Prostate gland (tissue), 2 donors: ENCODE results near the gene CST8. TPM values are rescaled to one million over a fixed set of nuclear protein-coding genes. Genes with fewer than 3 reads are reported as not detected.

Source experiments
- DNase-seq: peaks from one replicate; pipeline ENCODE4 v3.0.0-alpha.2; 2019; ENCODE audit warnings: low spot score
- H3K27ac ChIP-seq, 2 donors: fragments of 200-600 bp; sonication (generic); 2 replicates each; pipeline ENCODE4 v1.5.1; 2017 to 2019
- H3K27me3 ChIP-seq: fragments of 200-600 bp; sonication (generic); replicated peaks from 2 replicates; pipeline ENCODE4 v1.5.1; 2019; ENCODE audit not compliant: insufficient read depth
- H3K36me3 ChIP-seq, 2 donors: fragments of 200-600 bp; sonication (generic); 1 replicate in 1 of 2; 2 replicates in 1 of 2; pipeline versions ENCODE4 v1.5.1 to v1.8.1; 2017 to 2019
- H3K4me1 ChIP-seq: fragments of 200-600 bp; sonication (generic); replicated peaks from 2 replicates; pipeline ENCODE4 v1.5.1; 2019
- H3K4me3 ChIP-seq, 2 donors: fragments of 200-600 bp; sonication (generic); 2 replicates each; pipeline ENCODE4 v1.5.1; 2017 to 2019
- H3K9me3 ChIP-seq: fragments of 200-600 bp; sonication (generic); 2 replicates; pipeline ENCODE4 v1.5.1; 2017
- CTCF ChIP-seq, 4 experiments: fragments of 200-600 bp in 2 of 4; fragments of 450-650 bp in 2 of 4; sonication (generic) in 2 of 4; IDR thresholded peaks; 1 replicate in 3 of 4; 2 replicates in 1 of 4; pipeline ENCODE4 v1.5.1; 2016 to 2019; ENCODE audit warnings: antibody characterized with exemption in 4 of 4, mild to moderate bottlenecking in 2 of 4, moderate library complexity in 2 of 4
- POLR2A ChIP-seq: fragments of 450-650 bp; IDR thresholded peaks from one replicate; pipeline ENCODE4 v1.6.1; 2016; ENCODE audit warnings: antibody characterized with exemption, mild to moderate bottlenecking
- POLR2AphosphoS5 ChIP-seq: sonication (generic); formaldehyde crosslinking; IDR thresholded peaks from one replicate; pipeline ENCODE4 v1.6.1; 2017; ENCODE audit warnings: antibody characterized with exemption
- WGBS: methylation state at CpG from one replicate; pipeline ENCODE4 v1.1.5; 2018; 5-methylcytosine and 5-hydroxymethylcytosine counted together
- intact Hi-C: fragments of 100-400 bp; cut with DNase I; formaldehyde crosslinking; loops from one replicate; pipeline ENCODE4 v1.14.2; 2022
- total RNA-seq, 2 donors: library from RNA; depleted of rRNA; stranded (reverse); fragments of >200 nt; gene quantifications; one replicate each; pipeline ENCODE4 v1.1.0, GENCODE V29; 2016

Gene CST8
- total RNA-seq, 2 donors from 2014 or later: 0.74 TPM; not detected in 1

- DNase-seq: no peak
- H3K9me3 ChIP-seq: no peaks in the 10 kb centered on the region
- TF ChIP-seq POLR2A (no peak), POLR2AphosphoS5 (no peak), CTCF (IDR thresholded peaks at IDR 0.05) (no peak)
- H3K27me3 ChIP-seq: no peaks in the 10 kb centered on the region
- intact Hi-C loops: no loop called here
- no peaks in the 10 kb centered on the region for H3K36me3 ChIP-seq
- H3K27ac ChIP-seq: no peak overlapping the region
- H3K4me3 ChIP-seq: no peak overlapping the region
- H3K4me1 ChIP-seq: no peaks in the 10 kb centered on the region
- 47% methylated on average over 4 of the region's 4 CpGs for WGBS
Observed at GRCh38 chr20:23484081-23484480, 6.8 kb upstream of the CST8 start.

GRCh38 chr20:23488470-23488869 is 2.4 kb upstream of the CST8 start:
- intact Hi-C loops: no loop called here
- Histone ChIP-seq H3K27me3 (no peaks in the 10 kb centered on the region), H3K36me3 (no peaks in the 10 kb centered on the region), H3K4me1 (no peaks in the 10 kb centered on the region), H3K27ac (no peak overlapping the region), H3K4me3 (no peak overlapping the region), H3K9me3 (no peaks in the 10 kb centered on the region)
- no peak for DNase-seq
- TF ChIP-seq POLR2AphosphoS5 (no peak), POLR2A (no peak), CTCF (IDR thresholded peaks at IDR 0.05) (no peak)
- WGBS: 90% methylated on average over 2 of the region's 2 CpGs

GRCh38 chr20:23488996-23489395 is 1.9 kb upstream of the CST8 start:
- DNase-seq: no peak
- no peak overlapping the region for H3K27ac ChIP-seq
- intact Hi-C loops: no loop called here
- no peaks in the 10 kb centered on the region for H3K36me3 ChIP-seq
- 65% methylated on average over 3 of the region's 3 CpGs for WGBS
- no peak for TF ChIP-seq CTCF (IDR thresholded peaks at IDR 0.05)
- no peak for TF ChIP-seq POLR2A
- no peak for TF ChIP-seq POLR2AphosphoS5
- no peak overlapping the region for H3K4me3 ChIP-seq
- no peaks in the 10 kb centered on the region for H3K4me1 ChIP-seq
- no peaks in the 10 kb centered on the region for H3K27me3 ChIP-seq
- no peaks in the 10 kb centered on the region for H3K9me3 ChIP-seq

- Histone ChIP-seq H3K9me3 (no peaks in the 10 kb centered on the region), H3K27me3 (no peaks in the 10 kb centered on the region), H3K36me3 (no peaks in the 10 kb centered on the region), H3K4me1 (no peaks in the 10 kb centered on the region), H3K4me3 (no peak overlapping the region), H3K27ac (no peak overlapping the region)
- intact Hi-C loops: no loop called here
- DNase-seq: no peak
- TF ChIP-seq POLR2A (no peak), POLR2AphosphoS5 (no peak), CTCF (IDR thresholded peaks at IDR 0.05) (no peak)
Observed at GRCh38 chr20:23492292-23492691, 1.4 kb downstream of the CST8 start.

GRCh38 chr20:23493172-23493772 is 2.4 kb downstream of the CST8 start:
- H3K27ac ChIP-seq: no peak overlapping the region
- no peak for DNase-seq
- TF ChIP-seq CTCF (IDR thresholded peaks at IDR 0.05): no peak
- no peak for TF ChIP-seq POLR2AphosphoS5
- no peak for TF ChIP-seq POLR2A
- no peak overlapping the region for H3K4me3 ChIP-seq
- no peaks in the 10 kb centered on the region for H3K4me1 ChIP-seq
- no peaks in the 10 kb centered on the region for H3K27me3 ChIP-seq
- 87% methylated on average over 3 of the region's 3 CpGs for WGBS
- no peaks in the 10 kb centered on the region for H3K36me3 ChIP-seq
- H3K9me3 ChIP-seq: no peaks in the 10 kb centered on the region
- intact Hi-C loops: no loop called here
